Colonic mucosa (tissue), 4 donors: Measurements from ENCODE around the gene FAM98C. TPM values are rescaled to one million over a fixed set of nuclear protein-coding genes. Genes with fewer than 3 reads are reported as not detected.

Experiments
- DNase-seq: peaks from one replicate; pipeline ENCODE4 v3.0.0-alpha.2; 2020
- H3K27ac ChIP-seq: fragments of 200-600 bp; one replicate; pipeline ENCODE4 v1.8.0; 2021
- H3K27me3 ChIP-seq: fragments of 200-600 bp; one replicate; pipeline ENCODE4 v1.8.0; 2021
- H3K36me3 ChIP-seq: fragments of 200-600 bp; one replicate; pipeline ENCODE4 v1.8.0; 2021
- H3K4me1 ChIP-seq: fragments of 200-600 bp; one replicate; pipeline ENCODE4 v1.8.0; 2021; ENCODE audit warnings: mild to moderate bottlenecking
- H3K4me3 ChIP-seq: fragments of 200-600 bp; one replicate; pipeline ENCODE4 v1.8.0; 2021
- H3K9ac ChIP-seq, 2 donors: one replicate each; pipeline ENCODE4 v1.7.0; 2013; ENCODE audit warnings: control low read depth in 2 of 2, low read depth in 2 of 2, low read length in 2 of 2
- H3K9me3 ChIP-seq: fragments of 200-600 bp; one replicate; pipeline ENCODE4 v1.8.0; 2021
- CTCF ChIP-seq: fragments of 200-600 bp; IDR thresholded peaks from one replicate; pipeline ENCODE4 v1.8.0; 2022; ENCODE audit warnings: antibody characterized with exemption, mild to moderate bottlenecking
- intact Hi-C: fragments of 100-400 bp; cut with DNase I; formaldehyde crosslinking; loops from one replicate; pipeline ENCODE4 v1.14.1; 2022
- total RNA-seq, 2 donors: library from RNA; stranded (reverse); fragmentation: NEBNext Ultra II Directional in 1 of 2; extraction: Animal tissue kit (Norgen Biotek cat#: 25700) in 1 of 2; gene quantifications; one replicate each; pipeline ENCODE4 v1.2.1, GENCODE V29; 2021
- donor health status: healthy.
- donor health status: DM: no; HTN: no; CAD: no.
- donor health status: DM: no; HTN: no; CAD: no.

Gene FAM98C
- total RNA-seq, 2 donors from 2014 or later, result 31.4 to 35.4 TPM

- peaks cover 5% of the 10 kb centered on the region for H3K4me1 ChIP-seq
- no peak for TF ChIP-seq CTCF
- H3K27ac ChIP-seq, result peak within 1 kb of the TSS; percentile 68
- no peaks in the 10 kb centered on the region for H3K9me3 ChIP-seq
- intact Hi-C loops, result loop anchor here (5.0 kb wide), 1 partner anchor 37 kb away; the partner anchor contains the start of gene CATSPERG
- no peaks in the 10 kb centered on the region for H3K36me3 ChIP-seq
- H3K9ac ChIP-seq, result peak within 1 kb of the TSS; percentile 85 to 89
- H3K4me3 ChIP-seq, result peak within 1 kb of the TSS; percentile 61
- H3K27me3 ChIP-seq, result no peaks in the 10 kb centered on the region
- DNase-seq, result peak; percentile 99
These were observed 28.4 kb upstream of the FAM98C start, which contains the start of gene PSMD8 for GRCh38 chr19:38374332-38375097. Gene PSMD8, plus strand, starts transcription at chr19:38374571. Its CDS starts 31 bp downstream, at chr19:38374602.

- no peak for TF ChIP-seq CTCF
- peak overlapping the region; percentile 68 for H3K27ac ChIP-seq
- intact Hi-C loops, result no loop called here
- H3K4me1 ChIP-seq, result peaks cover 5% of the 10 kb centered on the region
- H3K4me3 ChIP-seq, result peak overlapping the region; percentile 61
- no peaks in the 10 kb centered on the region for H3K27me3 ChIP-seq
- H3K36me3 ChIP-seq, result no peaks in the 10 kb centered on the region
- peak overlapping the region; percentile 85 to 89 for H3K9ac ChIP-seq
- DNase-seq, result no peak
- H3K9me3 ChIP-seq, result no peaks in the 10 kb centered on the region
These were observed 27.8 kb upstream of the FAM98C start for GRCh38 chr19:38375098-38375493.

- H3K4me3 ChIP-seq, result peak overlapping the region; percentile 61
- TF ChIP-seq CTCF, result no peak
- H3K4me1 ChIP-seq, result peaks cover 5% of the 10 kb centered on the region
- intact Hi-C loops, result no loop called here
- H3K9me3 ChIP-seq, result no peaks in the 10 kb centered on the region
- H3K9ac ChIP-seq, result peak overlapping the region; percentile 85 to 89
- H3K27me3 ChIP-seq, result no peaks in the 10 kb centered on the region
- DNase-seq, result no peak
- peaks cover 2% of the 10 kb centered on the region for H3K36me3 ChIP-seq
- H3K27ac ChIP-seq, result no peak overlapping the region
These were observed 27.1 kb upstream of the FAM98C start for GRCh38 chr19:38375748-38376147.

- Histone ChIP-seq H3K27me3 (no peaks in the 10 kb centered on the region), H3K4me3 (no peak overlapping the region), H3K4me1 (peaks cover 5% of the 10 kb centered on the region), H3K9ac (no peak overlapping the region), H3K36me3 (peaks cover 9% of the 10 kb centered on the region), H3K9me3 (no peaks in the 10 kb centered on the region), H3K27ac (no peak overlapping the region)
- no peak for DNase-seq
- TF ChIP-seq CTCF, result no peak
- intact Hi-C loops, result no loop called here
These were observed 26.3 kb upstream of the FAM98C start for GRCh38 chr19:38376576-38376975.

- DNase-seq, result no peak
- H3K4me1 ChIP-seq, result peaks cover 5% of the 10 kb centered on the region
- peaks cover 14% of the 10 kb centered on the region for H3K36me3 ChIP-seq
- no peak overlapping the region for H3K27ac ChIP-seq
- H3K4me3 ChIP-seq, result no peak overlapping the region
- H3K27me3 ChIP-seq, result no peaks in the 10 kb centered on the region
- intact Hi-C loops, result no loop called here
- H3K9ac ChIP-seq, result no peak overlapping the region
- no peaks in the 10 kb centered on the region for H3K9me3 ChIP-seq
- no peak for TF ChIP-seq CTCF
These were observed 25.8 kb upstream of the FAM98C start for GRCh38 chr19:38377052-38377451.
